Activated T-cell treated with anti-CD3 and anti-CD28 coated beads for 4 hours (primary cell): ENCODE results near the gene IQCE.

Experiments
- DNase-seq: peaks from one replicate; pipeline ENCODE4 v3.0.0-alpha.2; 2020

Gene IQCE, protein sequence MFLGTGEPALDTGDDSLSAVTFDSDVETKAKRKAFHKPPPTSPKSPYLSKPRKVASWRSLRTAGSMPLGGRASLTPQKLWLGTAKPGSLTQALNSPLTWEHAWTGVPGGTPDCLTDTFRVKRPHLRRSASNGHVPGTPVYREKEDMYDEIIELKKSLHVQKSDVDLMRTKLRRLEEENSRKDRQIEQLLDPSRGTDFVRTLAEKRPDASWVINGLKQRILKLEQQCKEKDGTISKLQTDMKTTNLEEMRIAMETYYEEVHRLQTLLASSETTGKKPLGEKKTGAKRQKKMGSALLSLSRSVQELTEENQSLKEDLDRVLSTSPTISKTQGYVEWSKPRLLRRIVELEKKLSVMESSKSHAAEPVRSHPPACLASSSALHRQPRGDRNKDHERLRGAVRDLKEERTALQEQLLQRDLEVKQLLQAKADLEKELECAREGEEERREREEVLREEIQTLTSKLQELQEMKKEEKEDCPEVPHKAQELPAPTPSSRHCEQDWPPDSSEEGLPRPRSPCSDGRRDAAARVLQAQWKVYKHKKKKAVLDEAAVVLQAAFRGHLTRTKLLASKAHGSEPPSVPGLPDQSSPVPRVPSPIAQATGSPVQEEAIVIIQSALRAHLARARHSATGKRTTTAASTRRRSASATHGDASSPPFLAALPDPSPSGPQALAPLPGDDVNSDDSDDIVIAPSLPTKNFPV

DNA sequence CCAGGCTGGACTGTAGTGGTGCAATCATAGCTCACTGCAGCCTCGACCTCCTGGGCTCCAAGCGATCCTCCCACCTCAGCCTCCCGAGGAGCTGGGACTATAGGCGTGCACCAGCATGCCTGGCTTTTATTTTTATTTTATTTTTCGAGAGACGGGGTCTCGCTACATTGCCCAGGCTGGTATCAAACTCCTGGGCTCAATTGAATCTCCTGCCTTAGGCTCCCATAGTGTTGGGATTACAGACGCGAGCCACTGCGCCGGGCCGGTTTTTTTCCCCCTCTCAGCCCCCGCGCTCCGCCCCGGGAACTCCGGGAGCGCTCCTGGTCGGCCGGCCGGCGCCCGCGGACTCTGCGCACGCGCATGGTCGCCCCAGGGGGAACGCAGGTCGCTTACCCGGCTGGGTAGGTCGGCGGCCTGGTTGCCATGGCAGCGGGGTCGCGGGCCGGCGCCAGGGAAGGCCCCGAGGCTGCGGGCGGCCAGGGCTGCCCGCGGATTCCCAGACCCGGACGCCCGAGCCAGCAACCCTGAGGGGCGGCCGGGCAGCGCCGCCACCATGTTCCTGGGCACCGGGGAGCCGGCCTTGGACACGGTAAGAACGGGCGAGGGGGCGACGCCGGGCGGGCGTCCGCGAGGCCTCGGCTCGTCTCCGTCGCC lies at the start of gene IQCE:
TSS of gene IQCE (plus strand) at position 351 of the 654 bp plus-strand sequence. CDS start at position 554, 203 bp downstream.
- peak; percentile 85 for DNase-seq

DNA sequence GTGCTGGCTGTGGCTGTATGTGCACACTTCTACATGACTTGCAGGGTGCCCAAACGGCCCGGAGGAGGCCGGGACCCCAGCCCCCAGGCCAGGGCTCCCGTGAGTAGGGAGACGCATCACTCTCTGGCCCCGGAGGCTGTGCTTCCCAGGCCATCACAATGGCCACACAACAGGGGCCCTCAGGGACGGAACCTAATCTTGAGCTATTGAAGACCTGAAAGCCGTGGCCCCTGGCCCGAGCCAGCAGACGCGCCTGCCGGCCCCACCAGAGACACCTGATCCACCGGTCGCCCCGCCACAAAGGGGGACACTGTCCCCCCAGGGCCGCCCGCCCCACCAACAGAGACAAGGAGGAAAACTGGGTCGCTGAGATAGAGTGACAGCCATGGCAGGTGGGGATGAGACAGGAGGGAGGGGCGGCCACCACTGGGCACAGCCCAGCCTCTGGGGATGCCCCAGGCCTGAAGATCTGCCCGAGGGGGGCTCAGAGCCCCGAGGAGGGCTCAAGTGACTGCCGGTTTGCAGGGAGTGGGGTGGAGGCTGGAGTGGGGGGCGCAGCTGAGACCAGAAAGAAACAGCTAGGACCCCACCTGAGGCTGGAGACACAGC lies 49.4 kb upstream of the IQCE start:
- DNase-seq: no peak

DNA sequence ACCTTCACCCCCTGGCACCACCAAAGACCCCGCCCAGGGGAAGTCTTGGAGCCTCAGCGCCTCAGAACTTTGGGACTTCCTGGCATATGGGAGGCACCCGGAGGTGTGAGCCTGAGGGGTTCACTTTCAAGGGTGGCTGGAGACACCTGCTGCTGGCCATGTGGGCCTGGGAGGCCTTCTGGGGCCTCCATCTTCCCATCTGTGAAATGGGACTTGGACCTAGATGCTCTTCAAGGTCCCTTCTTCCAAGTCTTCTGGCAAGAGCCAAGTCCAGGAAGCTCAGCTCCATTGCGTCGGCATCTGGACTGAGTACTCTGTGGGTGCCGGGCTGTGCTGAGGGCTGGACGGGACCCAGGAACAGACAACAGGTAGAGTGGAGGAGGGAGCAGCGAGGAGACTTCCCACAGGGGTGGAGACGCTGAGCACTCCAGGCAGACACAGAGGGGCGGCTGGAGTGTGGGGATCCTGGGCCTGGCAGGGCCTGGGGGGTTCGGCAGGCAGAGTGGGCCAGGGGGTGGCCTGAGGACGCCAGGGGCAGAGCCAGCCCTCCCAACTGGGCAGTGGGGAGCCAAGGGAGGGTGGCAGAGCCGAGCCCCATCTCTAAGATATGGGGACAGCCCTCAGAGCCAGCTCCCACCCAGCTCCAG lies 48.5 kb upstream of the IQCE start:
- DNase-seq: no peak

DNA sequence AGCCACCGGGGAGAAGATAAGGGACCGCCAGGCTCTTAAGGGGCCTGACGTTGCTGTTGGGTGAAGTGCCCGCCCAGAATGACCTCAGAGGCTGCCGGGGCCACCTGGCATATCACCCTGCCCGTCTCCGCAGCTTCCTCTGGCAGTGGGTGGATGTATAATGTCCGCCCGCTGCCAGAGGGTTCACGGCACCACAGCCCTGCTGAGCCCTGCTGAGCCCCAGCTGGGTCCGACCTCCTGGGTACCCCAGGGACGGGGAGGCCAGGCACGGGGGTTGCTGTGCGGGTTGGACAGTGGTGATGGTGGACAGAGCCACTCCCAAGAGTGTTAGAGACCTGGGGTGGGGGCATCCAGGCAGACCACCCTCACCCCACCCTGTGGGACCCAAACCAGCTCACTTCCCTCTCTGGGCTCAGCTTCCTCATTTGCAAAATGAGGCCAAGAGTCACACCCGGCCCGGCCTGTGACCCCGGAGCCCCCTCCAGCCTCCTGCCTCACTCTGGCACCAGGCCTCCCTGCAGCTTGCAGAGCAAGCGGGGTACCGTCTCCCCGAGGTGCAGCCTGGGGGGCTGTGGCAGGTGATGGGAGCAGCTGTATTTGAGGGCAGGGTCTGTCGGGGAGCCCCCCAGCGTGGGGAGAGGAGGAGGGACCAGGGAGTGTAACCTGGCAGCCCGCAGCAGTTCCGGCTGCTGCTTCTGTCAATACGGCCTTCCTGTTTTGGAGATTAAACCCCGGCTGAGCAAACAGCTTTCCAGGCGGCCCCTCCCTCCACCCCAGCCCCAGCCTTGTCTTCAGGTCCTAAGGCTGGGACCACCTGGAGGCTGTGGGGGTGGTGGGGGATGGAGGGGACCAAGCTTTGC lies 47.6 kb upstream of the IQCE start:
- no peak for DNase-seq

DNA sequence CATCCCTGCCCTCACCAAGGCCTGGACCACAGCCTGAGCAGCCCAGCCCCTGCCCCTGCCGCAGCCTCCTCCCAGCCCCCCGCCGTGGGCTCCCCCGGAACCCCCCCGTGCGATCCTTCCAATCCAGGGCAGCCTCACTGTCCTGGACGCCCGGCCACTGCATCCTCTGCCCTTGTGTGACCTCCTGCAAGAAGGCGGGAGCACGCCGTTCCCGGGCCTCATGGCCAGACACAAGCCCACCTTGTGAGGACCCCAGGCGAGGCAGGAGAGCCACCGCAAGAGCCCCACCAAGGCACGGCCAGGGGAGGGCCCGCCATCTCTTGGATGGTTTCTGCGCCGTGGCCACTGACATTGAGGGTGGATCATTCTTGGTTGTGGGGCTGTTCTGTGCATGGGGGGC lies 47.0 kb upstream of the IQCE start:
- no peak for DNase-seq

DNA sequence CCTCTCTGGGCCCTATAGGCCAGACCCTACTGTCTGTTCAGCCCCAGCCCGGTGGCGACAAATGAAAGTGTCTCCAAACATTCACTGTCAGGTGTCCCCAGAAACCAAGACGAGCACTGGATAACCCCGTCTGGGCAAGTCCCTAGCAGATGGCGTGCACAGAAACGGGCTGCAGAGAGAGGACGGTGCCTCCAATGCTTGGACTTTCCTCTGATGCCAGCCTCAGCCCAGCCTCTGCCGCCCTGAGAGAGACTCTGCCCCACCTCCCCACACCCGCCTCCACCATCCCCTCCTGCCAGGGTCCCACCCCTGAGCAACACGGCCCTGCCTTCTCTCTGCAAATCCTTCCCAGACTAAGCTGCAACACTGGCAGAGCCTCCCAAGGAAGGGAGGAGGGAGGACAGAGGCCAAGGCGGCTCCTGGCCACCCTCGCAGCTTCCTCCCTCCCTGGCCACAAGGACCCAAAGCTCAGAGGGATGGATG lies 46.6 kb upstream of the IQCE start:
- no peak for DNase-seq

DNA sequence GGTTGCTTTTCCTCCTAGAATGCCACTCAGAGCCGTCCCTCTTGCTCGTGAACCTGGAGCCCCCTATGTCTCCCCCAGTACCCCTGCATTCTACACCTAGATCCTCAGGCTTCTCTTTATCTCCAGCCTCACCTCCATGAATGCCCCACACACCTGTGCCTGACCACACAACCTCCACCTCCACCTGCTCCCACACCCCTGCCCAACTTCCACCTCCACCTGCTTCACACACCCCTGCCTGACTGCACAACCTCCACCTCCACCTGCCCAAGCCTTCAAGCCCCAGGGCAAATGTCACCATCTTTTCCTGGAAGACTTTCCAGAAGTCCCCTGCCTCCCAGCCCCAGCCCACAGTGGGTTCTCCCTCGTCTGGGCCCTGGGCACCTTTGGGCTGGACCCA lies 46.1 kb upstream of the IQCE start:
- DNase-seq: no peak

DNA sequence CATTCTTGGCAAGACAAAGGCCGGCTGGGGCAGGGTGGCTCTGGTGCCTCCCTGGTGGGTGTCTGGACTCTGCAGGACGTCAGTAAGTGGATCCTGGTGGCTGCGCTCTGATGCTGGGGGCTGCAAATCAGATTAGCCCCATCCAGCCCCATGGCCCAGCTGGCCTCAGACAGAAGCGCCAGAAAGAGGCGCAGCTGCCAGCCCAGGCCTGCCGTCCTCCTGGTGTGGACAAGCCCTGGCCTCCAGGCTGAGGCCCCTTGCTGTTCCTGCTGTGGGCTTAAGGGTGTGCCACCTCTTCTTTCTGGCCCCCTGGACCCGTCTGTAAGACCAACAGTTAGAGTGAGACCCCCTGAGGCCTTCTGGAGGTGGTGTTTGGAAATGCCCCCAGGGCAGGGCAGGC lies 45.1 kb upstream of the IQCE start:
- DNase-seq: no peak

DNA sequence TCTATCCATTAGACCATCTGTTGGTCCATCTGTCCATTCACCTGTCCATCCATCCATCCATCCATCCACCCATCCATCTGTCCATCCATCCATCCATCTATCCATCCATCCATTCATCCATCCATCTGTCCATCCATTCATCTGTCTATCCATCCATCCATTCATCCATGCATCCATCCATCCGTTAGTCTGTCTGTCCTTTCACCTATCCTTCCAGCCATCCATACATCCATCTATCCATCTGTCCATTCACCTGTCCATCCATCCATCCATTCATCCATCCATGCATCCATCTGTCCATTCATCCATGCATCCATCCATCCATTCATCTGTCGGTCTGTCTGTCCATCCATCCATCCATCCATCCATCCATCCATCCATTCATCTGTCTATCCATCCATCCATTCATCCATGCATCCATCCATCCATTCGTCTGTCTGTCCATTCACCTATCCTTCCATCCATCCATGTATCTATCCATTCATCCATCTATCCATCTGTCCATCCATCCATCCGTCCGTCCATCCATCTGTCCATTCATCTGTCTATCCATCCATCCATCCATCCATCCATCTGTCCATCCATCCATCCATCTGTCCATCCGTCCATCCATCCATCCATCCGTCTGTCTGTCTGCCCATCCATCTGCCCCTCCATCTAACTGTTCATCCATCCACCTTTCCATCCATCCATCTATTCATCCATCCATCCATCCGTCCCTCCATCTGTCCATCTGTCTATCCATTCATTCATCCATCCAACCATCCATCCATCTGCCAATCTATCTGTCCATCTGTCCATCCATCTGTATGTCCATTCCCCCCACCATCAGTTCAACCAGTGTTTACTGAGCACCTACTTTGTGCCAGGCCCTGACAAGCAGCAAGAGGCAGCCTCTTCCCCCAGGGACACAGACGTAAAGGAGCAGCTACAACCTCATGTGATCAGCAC lies 44.0 kb upstream of the IQCE start:
- no peak for DNase-seq

DNA sequence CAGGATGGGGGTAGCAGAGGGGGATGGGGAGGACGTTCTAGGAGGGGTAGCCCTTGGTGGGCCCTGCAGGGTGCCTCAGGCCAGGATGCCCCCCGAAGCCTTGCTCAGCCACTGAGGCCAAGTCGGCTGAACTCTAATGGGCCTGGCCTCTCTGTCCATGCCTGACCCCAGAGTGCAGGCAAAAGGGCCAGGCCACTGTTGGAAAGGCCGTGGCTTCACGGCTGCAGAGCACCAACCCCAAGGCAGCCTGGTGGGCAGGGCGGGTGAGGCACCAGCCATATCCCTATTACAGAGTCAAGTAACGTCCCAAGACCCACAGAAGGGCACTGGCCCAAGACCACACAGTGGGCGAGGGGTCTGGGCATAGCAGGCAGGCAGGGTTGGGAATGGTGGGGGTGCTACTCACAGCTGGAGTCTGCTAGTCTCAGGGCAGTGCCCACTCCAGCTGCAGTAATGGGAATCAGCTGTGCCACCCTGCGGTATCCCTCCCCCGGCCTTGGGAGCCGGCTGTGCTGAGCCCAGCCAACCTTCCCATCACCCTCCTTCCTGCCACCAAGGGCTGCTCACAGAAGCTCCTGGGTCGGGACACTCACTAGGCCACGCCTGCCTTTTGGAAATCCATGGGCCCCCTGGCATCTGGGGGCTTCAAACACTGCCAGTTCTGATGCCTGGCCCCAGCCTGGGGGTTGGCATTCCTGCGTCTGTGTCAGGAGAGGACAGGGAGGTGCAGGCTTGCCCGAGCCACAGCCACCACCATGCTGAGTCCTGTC lies 43.2 kb upstream of the IQCE start:
- no peak for DNase-seq

DNA sequence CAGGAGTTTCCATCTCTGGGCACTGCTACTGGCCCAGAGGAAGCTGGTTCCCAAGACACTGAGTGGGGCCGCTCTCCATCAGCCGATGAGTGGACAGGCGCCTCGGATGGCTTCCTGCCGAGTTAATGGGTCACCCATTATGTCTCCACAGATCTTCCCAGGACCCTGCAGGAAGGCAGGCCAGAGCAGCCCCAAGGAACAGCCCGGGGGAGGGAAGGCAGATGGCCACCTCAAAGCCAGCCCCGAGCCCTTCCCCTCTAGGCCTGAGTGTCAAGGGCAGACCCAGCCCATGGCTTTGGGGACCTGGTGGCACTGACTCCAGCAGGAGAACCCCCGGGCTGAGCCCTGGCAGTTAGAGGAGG lies 42.6 kb upstream of the IQCE start:
- no peak for DNase-seq

DNA sequence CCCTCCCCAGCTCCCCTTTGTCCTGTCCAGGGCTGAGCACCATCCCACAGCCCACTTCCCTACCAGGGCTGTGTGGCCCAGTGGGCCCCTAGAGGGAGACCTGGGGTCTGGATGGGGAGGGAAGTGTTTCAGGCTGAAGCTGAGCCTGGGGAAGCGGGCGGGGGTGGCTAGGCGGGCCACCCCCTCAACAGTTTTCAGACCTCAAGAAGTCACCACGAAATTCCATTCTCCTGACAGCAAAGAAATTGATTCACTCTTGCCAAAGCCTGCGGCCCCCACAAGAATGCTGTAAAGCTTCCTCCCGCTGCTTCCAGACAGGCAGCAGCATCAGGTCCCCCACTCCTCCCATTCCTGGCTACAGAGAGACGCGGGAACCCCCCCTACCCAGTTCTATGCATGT lies 41.8 kb upstream of the IQCE start:
- DNase-seq: no peak

DNA sequence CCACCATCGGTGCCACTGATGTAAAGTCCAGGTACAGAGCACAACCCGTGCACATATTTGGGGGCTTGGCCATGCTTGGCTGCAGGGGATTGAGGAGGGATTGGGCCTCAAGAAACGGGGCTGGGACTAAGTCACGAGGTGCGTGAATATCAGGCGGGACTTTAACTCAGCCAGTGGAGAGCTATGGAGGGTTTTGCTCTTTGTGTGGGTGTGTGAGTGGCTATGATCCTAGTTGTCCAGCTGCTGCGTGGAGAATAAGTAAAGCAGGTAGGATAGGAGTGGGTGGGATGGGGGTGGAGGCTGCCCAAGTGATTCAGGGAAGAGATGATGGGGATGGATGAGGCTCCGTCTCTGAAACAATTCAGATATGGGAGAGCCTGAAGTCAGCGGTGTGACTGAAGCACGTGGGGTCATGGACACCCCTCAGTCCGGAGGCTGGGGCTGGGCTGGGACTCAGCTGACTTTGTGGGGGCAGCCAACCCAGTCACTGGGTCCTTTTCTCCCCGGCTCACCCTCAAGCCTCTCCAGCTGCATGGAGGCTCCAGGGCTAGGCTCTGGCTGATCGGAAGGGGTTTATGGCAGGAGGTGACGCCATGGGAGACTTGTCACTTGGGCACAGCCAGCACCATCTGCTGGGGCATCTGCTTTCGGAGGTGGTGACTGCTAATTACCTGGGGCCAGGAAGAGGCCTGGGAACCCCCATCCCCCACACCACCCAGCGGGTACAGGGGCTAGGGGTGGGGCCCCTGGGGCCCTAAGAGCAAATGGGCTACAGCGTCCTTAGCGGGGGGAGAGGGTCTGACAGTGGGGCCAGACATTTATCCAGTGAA lies 40.9 kb upstream of the IQCE start:
- no peak for DNase-seq

DNA sequence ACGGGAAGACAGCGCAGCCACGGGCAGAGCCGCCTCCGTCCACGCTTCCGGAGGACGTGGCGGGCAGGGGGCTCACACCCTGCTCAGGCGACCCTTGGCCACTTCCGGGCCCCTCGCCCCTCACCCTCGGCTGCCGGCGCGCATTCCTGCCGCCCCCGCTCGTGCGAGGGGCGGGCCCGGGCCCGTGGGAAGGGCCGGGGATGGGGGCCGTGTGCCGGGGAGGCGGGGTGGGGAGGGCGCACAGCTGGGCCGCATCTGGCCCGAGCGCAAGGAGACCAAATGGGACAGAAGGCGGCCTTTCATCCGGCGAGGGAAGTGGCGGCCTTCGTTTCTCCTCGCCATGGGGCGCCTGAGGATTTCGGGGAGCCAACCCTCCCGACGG lies 40.1 kb upstream of the IQCE start:
- DNase-seq: no peak

DNA sequence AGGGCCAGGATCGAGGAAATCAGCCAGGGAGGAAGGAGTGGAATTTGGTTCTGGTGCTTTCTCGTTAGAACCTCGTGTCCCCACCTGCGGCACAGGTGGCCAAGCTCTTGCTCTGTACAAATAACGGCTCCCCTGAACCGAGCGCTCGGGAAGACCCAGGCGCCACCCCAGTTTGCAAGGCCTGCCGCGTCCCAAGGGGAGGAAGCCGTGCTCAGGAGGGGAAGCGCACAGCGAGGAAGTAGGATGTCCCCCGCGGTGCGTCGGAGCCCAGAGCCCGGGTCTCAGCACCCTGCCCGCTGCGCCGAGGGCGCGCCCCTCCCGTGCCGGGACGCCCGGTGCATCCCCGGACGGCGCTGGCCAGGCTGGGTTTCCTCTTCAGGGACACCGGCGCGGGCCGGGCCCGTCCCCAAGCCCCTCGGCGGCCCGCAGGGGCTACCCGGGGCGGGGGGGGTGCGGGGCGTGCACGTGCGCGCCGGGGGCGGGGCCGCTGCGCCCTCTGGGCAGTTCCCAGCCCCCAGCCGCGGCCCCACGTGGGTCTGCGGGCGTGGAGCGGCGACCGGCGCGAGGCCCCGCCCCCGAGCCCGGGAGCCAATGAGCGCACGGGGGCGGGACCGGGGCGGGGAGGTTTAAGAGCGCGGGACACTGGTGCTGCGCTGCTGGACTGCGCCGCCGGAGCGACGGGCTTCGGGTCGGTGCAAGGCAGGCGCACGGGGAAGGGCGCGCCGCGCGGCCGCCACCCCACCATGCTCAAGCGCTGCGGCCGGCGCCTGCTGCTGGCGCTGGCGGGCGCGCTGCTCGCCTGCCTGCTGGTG lies 39.5 kb upstream of the IQCE start, which contains the start of gene LFNG:
TSS of gene LFNG (plus strand) at position 656 of the 812 bp plus-strand sequence. CDS start at position 744, 88 bp downstream.
- DNase-seq: peak; percentile 74

DNA sequence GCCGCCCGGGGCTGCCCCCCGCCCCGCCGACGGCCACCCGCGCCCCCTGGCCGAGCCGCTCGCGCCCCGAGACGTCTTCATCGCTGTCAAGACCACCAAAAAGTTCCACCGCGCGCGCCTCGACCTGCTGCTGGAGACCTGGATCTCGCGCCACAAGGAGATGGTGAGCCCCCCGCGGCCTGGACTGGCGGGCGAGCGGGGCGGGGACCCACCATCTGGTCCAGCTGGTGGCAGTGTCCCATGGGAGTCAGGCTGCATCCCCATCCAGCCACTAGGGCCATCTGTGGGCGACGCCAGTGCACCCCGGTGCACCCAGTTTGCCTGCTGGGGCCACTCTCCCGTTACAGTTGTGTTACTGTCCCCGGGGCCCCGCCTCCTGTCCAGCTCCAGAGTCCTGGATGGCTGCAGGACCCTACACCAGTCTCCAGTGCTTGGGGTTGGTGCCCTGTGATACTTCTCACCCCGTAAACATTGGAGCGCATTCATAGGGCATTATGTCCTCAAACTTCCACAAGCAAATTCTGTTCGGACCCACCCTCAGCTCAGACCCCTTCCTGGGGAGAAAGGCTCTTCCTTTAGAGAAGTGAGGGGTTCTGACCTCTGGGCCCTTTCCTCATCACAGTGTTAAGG lies 38.5 kb upstream of the IQCE start:
- DNase-seq: no peak

DNA sequence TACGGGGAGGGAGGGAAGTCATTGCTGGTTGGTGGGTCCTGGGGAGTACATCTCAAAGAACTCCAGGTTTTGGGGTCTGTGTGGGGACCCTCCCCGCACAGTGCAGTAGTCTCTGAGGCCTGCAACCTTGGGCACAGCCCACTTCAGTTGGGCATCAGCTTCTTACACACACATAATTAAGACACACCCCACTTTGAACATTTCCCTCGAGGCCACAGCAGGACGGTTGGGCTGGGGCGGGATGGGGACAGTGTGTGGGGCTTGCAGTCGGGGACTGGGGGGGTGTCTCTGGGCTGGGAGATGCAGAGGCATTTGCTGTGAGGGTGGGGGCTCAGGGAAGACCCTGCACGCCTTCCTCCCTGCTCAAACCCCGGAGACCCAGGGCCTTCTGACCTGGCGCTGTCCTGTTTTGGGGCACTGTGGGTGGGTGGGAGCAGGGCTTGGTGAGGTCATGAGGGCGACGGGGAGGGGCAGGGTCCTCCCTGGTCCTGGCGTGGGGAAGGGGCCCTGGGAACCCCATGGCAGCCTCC lies 38.0 kb upstream of the IQCE start:
- DNase-seq: no peak
